ENCODE data around the gene ATRIP. TPM values are rescaled to one million over a fixed set of nuclear protein-coding genes. Genes with fewer than 3 reads are reported as not detected.

The ATRIP gene
- total and polyA plus RNA-seq, 2 of the 4 experiments (the other 2 are of a cell fraction) = 6.8 to 10.8 TPM

GRCh38 chr3:48422272-48422671 lies 24.3 kb upstream of the ATRIP start:
- dilution Hi-C loops (cut with HindIII; ENCODE audit: low sequenced_read_pairs, unreplicated experiment) = no loop called here
- Histone ChIP-seq H3K56ac (ENCODE audit: extremely low read depth, insufficient read depth, low read length) (no peak overlapping the region), H2AK9ac (replicated peaks; ENCODE audit: low read depth, low read length, poor library complexity) (no peak overlapping the region), H3K14ac (replicated peaks; ENCODE audit: low read depth, low read length) (no peak overlapping the region), H3K27me3 (ENCODE audit: control insufficient read depth, insufficient read depth, low read length) (no peaks in the 10 kb centered on the region), H3K9ac (ENCODE audit: low read depth, low read length) (no peak overlapping the region), H3K27ac (ENCODE audit: insufficient read depth, low read length) (no peak overlapping the region), H3K9me1 (ENCODE audit: insufficient read depth, low read length) (0 out of 2 replicates have a peak, but pooled peaks cover 9% of the 10 kb centered on the region), H3K9me3 (ENCODE audit: control insufficient read depth, insufficient read depth, low read length) (no peaks in the 10 kb centered on the region), H2BK5ac (ENCODE audit: low read depth, low read length, poor library complexity, severe bottlenecking) (no peak overlapping the region), H4K20me1 (ENCODE audit: insufficient read depth, low read length) (peaks cover 19% of the 10 kb centered on the region), H3K18ac (ENCODE audit: low read depth, low read length) (no peak overlapping the region), H3K4me3 (ENCODE audit: insufficient read depth, low read depth, low read length) (no peak overlapping the region), H3K4me2 (ENCODE audit: low read depth, low read length) (no peak overlapping the region), H3K4ac (ENCODE audit: low read depth, low read length) (no peak overlapping the region), H2BK120ac (ENCODE audit: low read depth, low read length) (no peak overlapping the region), H2BK20ac (ENCODE audit: low read depth, low read length) (no peak overlapping the region), H2AFZ (replicated peaks; ENCODE audit: low read length, poor library complexity) (no peak overlapping the region), H3K36me3 (ENCODE audit: control insufficient read depth, insufficient read depth, low read length) (peaks cover 26% of the 10 kb centered on the region; the same call in 1 of the 2 replicates), H3K4me1 (ENCODE audit: control insufficient read depth, insufficient read depth, low read length) (peaks cover 16% of the 10 kb centered on the region), H3K79me1 (ENCODE audit: low read depth in 1 of 2, low read length in 2 of 2) (peaks cover 17 to 46% of the 10 kb centered on the region in 2 experiments; a peak in 3 of 4 replicates), H4K91ac (ENCODE audit: insufficient read depth, low read depth, low read length) (no peak overlapping the region), H3K23ac (ENCODE audit: low read depth, low read length) (no peak overlapping the region), H4K8ac (ENCODE audit: low read depth in 2 of 2, low read length in 2 of 2) (no peak overlapping the region), H4K5ac (ENCODE audit: low read depth, low read length) (no peak overlapping the region), H2BK15ac (ENCODE audit: low read depth, low read length) (no peak overlapping the region), H2AK5ac (ENCODE audit: low read depth, low read length) (no peak overlapping the region)
- TF ChIP-seq CEBPB (IDR thresholded peaks at IDR 0.05; ENCODE audit: low read depth, low read length) (no peak), RFX5 (IDR thresholded peaks at IDR 0.05; ENCODE audit: low read depth, low read length) (no peak), NFE2L2 (IDR thresholded peaks at IDR 0.05; ENCODE audit: low read depth, low read length) (no peak), RCOR1 (IDR thresholded peaks at IDR 0.05; ENCODE audit: insufficient replicate concordance, low read length) (no peak), FOS (IDR thresholded peaks at IDR 0.05; ENCODE audit: low read depth, low read length) (no peak), POLR2A (IDR thresholded peaks at IDR 0.05; ENCODE audit: low read depth, low read length) (no peak)
- intact Hi-C loops (cut with micrococcal nuclease) = no loop called here
- ATAC-seq (ENCODE audit: low read depth) (no peak), DNase-seq (no peak)
- POLR2A ChIA-PET (ENCODE audit: unreplicated experiment) = no interaction called here
- WGBS, 2 experiments (ENCODE audit: extremely low coverage in 2 of 2, insufficient read length in 1 of 2) = no CpG with 5 or more reads among the region's 3 CpGs
- CTCF ChIA-PET = interaction anchor here (0.8 kb wide), 1 partner anchor 14 kb away, joined by 4 read pairs; no protein-coding TSS in a partner anchor
- no TSS peak for BruUV-seq (replicated peaks)
- in situ Hi-C loops (cut with MboI; ENCODE audit: low sequenced_read_pairs) = no loop called here

Data from IMR-90 (cell line).